IPS-20b (cell line): ENCODE measurements around the gene EPB41L5.
A peak's percentile ranks its signal among the peaks of the same experiment; 100 is the strongest.
"Not testable (repeated sequence)": the region's sequence is repeated elsewhere in the genome, so short reads cannot be mapped to it uniquely, and the experiment has no call there.

Experiments
- H3K27ac ChIP-seq: one replicate; pipeline ENCODE4 v1.5.1; 2013; ENCODE audit warnings: low read length
- H3K27me3 ChIP-seq: 2 replicates; pipeline ENCODE4 v1.6.1; 2013; ENCODE audit warnings: mild to moderate bottlenecking, low read length, inconsistent platforms; ENCODE audit not compliant: insufficient read depth
- H3K36me3 ChIP-seq: 2 replicates; pipeline ENCODE4 v1.6.1; 2013; ENCODE audit warnings: low read depth, mild to moderate bottlenecking, inconsistent platforms, low read length, moderate library complexity; ENCODE audit not compliant: insufficient read depth
- H3K4me1 ChIP-seq: 2 replicates; pipeline ENCODE4 v1.6.1; 2013; ENCODE audit warnings: mild to moderate bottlenecking, control low read depth, inconsistent platforms, low read length, moderate library complexity; ENCODE audit not compliant: insufficient read depth
- H3K4me3 ChIP-seq: 2 replicates; pipeline ENCODE4 v1.5.1; 2013; ENCODE audit warnings: mild to moderate bottlenecking, low read length, inconsistent platforms
- H3K9ac ChIP-seq: 2 replicates; pipeline ENCODE4 v1.6.1; 2013; ENCODE audit warnings: low read depth, mild to moderate bottlenecking, inconsistent platforms, low read length, moderate library complexity
- H3K9me3 ChIP-seq: 2 replicates; pipeline ENCODE4 v1.6.1; 2013; ENCODE audit warnings: mild to moderate bottlenecking, low read depth, low read length, inconsistent platforms; ENCODE audit not compliant: insufficient read depth

EPB41L5 gene

DNA sequence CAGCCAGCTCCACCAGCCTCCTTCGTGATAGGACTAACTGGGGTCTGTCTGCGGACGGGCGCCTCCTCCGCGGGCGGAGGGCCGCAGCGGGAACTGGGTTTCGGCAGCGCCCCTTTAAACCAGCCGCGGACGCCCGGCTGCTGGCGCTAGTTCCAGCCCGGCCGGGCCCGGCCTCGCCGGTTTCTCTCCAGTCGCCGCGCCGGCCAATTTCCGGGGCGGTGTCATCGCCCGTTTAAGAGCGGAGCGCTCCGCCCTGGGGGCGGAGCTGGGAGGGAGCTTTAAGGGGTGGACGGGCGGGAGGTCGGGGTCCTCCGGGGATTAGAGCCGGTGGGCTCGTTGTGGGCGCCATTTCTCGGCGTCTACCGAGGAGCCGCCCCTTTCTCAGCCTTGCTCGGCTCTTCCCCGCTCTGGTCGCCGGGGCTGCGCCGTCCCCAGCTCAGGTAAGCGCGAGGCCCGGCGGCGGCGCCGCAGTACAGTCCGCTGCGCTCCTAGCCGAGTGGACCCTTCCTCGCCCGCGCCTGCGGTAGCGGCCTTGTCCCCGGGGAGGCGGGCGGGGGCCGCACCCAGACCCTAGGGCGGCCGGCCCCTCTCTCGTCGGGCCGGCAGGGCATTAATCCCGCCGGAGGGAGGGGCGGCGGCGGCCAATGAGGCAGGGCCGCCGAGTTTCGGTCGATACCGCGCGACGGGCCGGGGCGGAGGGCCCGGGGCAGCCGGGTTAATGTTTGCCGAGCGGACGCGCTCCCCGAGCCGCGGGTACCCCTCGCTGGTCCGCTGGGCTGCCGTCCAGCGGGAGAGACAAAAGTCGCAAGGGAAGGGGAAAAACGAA lies at the start of gene EPB41L5:
TSS of gene EPB41L5 (plus strand) at position 307 of the 826 bp plus-strand sequence. CDS start 6,008 bp downstream, outside the sequence.
- Histone ChIP-seq H3K9me3 (no peaks in the 10 kb centered on the region), H3K27ac (no peak within 1 kb of the TSS), H3K27me3 (peaks cover 12% of the 10 kb centered on the region), H3K9ac (peak within 1 kb of the TSS; percentile 86; the same call in 1 of the 2 replicates), H3K4me1 (peaks cover 15% of the 10 kb centered on the region), H3K36me3 (no peaks in the 10 kb centered on the region), H3K4me3 (peak within 1 kb of the TSS; percentile 96)

DNA sequence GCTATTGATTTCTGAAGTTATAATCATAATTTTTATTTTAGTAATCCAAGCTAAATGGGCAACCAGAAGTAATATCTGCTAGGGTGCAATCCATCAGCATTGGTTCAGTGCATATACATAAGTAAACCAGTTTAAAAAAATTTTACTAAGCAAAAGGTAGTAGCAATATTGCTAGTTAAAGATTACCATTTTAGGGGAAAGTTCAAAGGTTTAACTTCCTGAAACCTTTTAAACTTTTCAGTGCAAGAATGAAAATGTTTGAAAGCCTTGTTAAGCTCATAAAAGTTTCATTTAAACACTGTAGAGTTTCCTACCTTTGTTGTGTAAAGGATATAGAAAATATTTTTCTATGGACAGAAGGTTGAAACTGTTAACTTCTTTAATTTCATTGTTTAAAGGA lies 31.0 kb upstream of the EPB41L5 start:
- no peaks in the 10 kb centered on the region for H3K27me3 ChIP-seq
- H3K9me3 ChIP-seq = no peaks in the 10 kb centered on the region
- H3K36me3 ChIP-seq = peaks cover 12% of the 10 kb centered on the region; the same call in 1 of the 2 replicates
- H3K4me1 ChIP-seq = no peaks in the 10 kb centered on the region
- H3K9ac ChIP-seq = no peak overlapping the region
- H3K27ac ChIP-seq = no peak overlapping the region
- H3K4me3 ChIP-seq = no peak overlapping the region

DNA sequence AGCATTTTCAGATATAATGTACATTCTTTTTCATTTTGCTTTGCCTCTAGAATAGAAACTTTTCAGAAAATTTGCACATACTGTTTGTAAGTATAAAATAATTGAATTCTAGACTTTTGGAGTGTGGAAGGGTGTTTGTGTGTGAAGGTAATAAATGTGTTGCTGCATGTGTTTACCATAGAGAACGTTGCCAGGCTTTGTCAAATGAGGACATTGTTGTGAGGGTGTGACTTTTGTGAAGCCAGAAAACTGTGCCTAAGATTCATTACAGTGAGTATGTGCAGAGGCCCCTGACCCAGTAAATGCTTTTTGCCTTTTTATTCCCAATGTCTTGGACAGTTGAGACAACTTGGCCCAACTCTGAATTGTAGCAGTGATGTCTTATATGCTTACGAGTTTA lies 30.4 kb upstream of the EPB41L5 start:
- Histone ChIP-seq H3K9ac (no peak overlapping the region), H3K4me3 (no peak overlapping the region), H3K27ac (no peak overlapping the region), H3K4me1 (no peaks in the 10 kb centered on the region), H3K9me3 (no peaks in the 10 kb centered on the region), H3K27me3 (no peaks in the 10 kb centered on the region), H3K36me3 (peaks cover 6% of the 10 kb centered on the region; the same call in 1 of the 2 replicates)

DNA sequence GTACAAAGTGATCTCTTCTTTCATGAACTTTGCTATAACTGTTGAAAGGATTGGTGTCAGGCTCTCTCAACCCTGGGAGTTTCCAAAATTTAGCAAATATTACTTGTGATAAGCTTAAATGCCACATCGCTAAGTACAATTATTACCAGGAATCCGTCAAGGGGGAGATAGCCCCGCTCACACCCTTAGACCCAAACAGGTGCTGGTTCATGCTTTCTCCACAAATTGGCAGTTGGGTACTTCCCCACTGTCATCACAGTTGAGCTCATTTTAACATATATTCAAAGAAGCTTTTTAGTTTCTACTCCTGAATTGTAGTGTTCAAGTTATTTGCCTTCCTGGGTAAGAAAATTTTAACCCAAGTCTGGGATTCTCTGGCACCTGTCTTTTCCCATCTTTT lies 29.8 kb upstream of the EPB41L5 start:
- Histone ChIP-seq H3K9me3 (peaks cover 3% of the 10 kb centered on the region; the same call in 1 of the 2 replicates), H3K27ac (no peak overlapping the region), H3K27me3 (no peaks in the 10 kb centered on the region), H3K9ac (no peak overlapping the region), H3K36me3 (peaks cover under 1% of the 10 kb centered on the region; the same call in 1 of the 2 replicates), H3K4me1 (no peaks in the 10 kb centered on the region), H3K4me3 (no peak overlapping the region)

DNA sequence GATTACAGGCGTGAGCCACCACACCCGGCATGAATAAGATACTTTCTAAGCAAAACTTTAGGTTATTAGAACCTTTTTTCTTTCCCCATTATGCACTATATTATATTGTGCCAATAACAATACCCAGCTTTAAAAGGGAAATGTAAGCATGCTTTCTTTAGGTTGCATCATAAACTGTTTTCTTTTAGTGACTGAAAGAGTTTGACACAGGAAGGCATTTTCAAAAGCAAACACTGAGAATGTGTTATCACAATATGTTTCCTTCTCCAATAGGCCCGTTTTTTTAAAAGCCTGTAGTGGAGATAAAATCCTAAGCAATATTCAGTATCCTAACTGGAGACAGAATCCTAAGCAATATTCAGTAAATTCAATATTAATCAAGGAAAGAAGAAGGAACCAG lies 16.7 kb upstream of the EPB41L5 start:
- Histone ChIP-seq H3K27ac (no peak overlapping the region), H3K27me3 (no peaks in the 10 kb centered on the region), H3K4me1 (no peaks in the 10 kb centered on the region), H3K9me3 (no peaks in the 10 kb centered on the region), H3K9ac (no peak overlapping the region), H3K4me3 (no peak overlapping the region), H3K36me3 (no peaks in the 10 kb centered on the region)

DNA sequence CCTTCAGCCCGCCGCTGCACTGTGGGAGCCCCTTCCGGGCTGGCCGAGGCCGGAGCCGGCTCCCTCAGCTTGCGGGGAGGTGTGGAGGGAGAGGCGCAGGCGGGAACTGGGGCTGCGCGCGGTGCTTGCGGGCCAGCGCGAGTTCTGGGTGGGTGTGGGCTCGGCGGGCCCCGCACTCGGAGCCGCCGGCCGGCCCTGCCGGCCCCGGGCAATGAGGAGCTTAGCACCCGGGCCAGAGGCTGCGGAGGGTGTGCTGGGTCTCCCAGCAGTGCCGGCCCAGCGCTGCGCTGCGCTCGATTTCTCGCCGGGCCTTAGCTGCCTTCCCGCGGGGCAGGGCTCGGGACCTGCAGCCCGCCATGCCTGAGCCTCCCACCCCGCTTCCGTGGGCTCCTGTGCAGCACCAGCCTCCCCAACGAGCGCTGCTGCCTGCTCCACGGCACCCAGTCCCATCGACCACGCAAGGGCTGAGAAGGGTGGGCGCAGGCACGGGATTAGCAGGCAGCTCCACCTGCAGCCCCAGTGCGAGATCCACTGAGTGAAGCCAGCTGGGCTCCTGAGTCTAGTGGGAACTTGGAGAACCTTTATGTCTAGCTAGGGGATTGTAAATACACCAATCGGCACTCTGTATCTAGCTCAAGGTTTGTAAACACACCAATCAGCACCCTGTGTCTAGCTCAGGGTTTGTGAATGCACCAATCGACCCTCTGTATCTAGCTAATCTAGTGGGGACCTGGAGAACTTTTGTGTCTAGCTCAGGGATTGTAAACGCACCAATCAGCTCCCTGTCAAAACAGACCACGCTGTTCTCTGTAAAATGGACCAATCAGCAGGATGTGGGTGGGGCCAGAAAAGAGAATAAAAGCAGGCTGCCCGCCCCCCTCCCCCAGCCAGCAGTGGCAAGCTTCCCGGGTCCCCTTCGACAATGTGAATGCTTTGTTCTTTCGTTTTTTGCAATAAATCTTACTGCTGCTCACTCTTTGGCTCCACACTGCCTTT lies 15.7 kb upstream of the EPB41L5 start:
- not testable (repeated sequence) for H3K9ac ChIP-seq, H3K4me3 ChIP-seq, H3K27me3 ChIP-seq, H3K27ac ChIP-seq, H3K4me1 ChIP-seq, H3K36me3 ChIP-seq, H3K9me3 ChIP-seq

DNA sequence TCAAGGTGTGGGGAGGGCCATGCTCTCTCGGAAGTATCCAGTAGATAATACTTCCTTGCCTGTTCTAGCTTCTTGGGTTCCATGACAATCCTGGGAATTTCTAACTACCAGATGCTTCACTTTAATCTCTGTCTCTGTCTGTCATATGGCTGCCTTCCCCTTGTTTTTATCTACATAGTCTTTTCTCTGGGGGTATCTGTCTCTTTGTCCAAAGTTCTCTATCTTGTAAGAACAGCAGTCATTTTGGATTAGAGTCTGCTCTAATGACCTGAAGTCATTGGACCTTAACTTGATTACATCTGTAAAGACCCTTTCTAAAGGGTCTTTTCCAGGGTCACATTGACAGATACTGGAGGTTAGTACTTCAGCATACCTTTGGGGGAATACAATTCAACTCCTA lies 11.4 kb upstream of the EPB41L5 start:
- H3K9me3 ChIP-seq = no peaks in the 10 kb centered on the region
- no peak overlapping the region for H3K4me3 ChIP-seq
- H3K27ac ChIP-seq = no peak overlapping the region
- H3K27me3 ChIP-seq = no peaks in the 10 kb centered on the region
- no peaks in the 10 kb centered on the region for H3K4me1 ChIP-seq
- no peak overlapping the region for H3K9ac ChIP-seq
- H3K36me3 ChIP-seq = no peaks in the 10 kb centered on the region

DNA sequence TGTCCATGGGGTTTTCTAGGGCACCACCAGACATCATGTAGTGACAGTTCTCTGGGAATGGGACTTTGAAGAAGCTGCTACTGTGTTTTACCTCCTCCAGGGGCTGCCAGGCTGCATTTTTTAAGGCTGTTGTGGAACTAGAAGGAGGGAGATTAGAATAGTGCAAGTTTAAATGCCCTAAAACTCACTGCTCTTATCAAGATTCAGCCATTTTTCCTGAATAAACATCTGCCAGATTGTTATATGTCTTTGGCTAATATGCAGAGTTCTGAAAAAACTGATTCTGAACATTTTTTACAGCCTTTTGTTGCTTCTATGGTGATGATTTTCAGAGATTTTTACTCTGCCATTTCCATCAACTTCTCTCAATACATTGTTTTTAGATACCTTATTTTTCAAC lies 8.6 kb upstream of the EPB41L5 start:
- Histone ChIP-seq H3K9ac (no peak overlapping the region), H3K4me3 (no peak overlapping the region), H3K27me3 (no peaks in the 10 kb centered on the region), H3K36me3 (no peaks in the 10 kb centered on the region), H3K27ac (no peak overlapping the region), H3K9me3 (no peaks in the 10 kb centered on the region), H3K4me1 (no peaks in the 10 kb centered on the region)

DNA sequence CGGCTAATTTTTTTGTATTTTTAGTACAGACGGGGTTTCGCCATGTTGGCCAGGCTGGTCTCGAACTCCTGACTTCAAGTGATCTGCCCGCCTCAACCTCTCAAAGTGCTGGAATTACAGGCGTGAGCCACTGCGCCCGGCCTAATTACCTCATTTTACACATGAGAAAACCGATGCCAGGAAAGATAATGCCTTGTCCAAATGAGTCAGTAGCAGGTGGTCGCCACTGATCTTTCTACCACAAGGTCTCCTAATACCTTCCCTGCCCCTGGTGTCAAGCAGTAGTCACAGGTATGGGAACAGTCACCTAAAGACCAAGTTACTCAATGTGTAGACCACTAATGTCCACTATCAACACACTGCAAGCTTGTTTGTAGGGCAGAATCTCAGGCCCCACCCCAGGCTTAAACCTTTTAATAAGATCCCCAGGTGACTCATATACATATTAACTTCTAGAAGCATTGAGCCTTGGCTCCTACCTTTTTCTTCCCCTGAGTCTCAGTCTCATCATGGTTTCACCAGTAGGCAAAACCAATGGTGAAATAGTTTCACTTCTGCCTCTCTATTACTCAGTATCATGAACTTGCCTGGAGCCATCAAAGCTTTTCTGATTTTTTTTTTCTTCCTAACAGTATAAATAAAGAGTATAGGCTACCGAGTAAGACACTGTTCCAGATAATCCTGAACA lies 6.9 kb upstream of the EPB41L5 start:
- no peaks in the 10 kb centered on the region for H3K9me3 ChIP-seq
- H3K9ac ChIP-seq = no peak overlapping the region
- H3K4me1 ChIP-seq = no peaks in the 10 kb centered on the region
- H3K36me3 ChIP-seq = no peaks in the 10 kb centered on the region
- no peak overlapping the region for H3K27ac ChIP-seq
- no peak overlapping the region for H3K4me3 ChIP-seq
- no peaks in the 10 kb centered on the region for H3K27me3 ChIP-seq

DNA sequence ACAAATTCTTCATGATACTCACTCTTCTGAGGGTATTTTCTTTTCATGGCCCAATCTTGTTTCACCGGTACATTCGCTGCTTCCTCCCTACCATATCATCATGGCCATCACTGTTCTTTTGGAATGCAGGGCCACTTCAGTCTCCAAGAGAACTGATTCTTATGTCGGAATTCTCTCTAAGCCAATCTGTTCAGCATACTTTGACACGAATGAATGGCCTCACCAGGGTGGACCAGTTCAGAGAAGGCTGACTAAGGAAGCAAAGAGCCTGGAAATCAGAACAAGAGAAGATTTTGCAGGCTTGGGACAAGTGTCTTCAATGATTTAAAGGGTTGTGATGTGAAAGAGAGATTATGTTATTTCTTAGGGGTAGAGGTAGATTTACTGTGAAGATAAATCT lies 5.0 kb upstream of the EPB41L5 start:
- no peaks in the 10 kb centered on the region for H3K36me3 ChIP-seq
- peaks cover 12% of the 10 kb centered on the region for H3K27me3 ChIP-seq
- no peak overlapping the region for H3K27ac ChIP-seq
- H3K9ac ChIP-seq = no peak overlapping the region
- peaks cover 4% of the 10 kb centered on the region; the same call in 1 of the 2 replicates for H3K4me1 ChIP-seq
- no peaks in the 10 kb centered on the region for H3K9me3 ChIP-seq
- H3K4me3 ChIP-seq = no peak overlapping the region

DNA sequence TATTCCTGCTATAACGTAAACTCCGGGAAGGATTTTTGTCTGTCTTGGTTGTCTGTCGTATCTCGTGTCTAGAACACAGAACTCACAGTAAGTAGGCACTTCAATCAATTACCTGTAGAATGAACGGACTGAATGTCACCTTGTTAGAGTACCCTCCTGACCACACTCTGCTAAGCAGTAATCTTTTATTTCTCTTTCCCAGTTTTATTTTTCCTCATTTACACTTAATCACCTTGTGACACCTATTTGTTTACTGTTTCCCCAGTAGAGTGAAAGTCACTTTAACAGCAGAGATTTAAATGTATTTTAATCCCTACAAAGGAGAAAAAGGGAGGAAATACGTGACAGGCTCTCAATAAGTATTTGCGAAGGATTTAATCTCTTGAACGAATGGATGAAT lies 514 bp upstream of the EPB41L5 start:
- no peak overlapping the region for H3K27ac ChIP-seq
- no peaks in the 10 kb centered on the region for H3K9me3 ChIP-seq
- peak overlapping the region; percentile 96 for H3K4me3 ChIP-seq
- no peaks in the 10 kb centered on the region for H3K36me3 ChIP-seq
- H3K9ac ChIP-seq = no peak overlapping the region
- H3K4me1 ChIP-seq = peaks cover 13% of the 10 kb centered on the region
- H3K27me3 ChIP-seq = peaks cover 12% of the 10 kb centered on the region
